ENCODE results near the gene IGSF21. TPM values are rescaled to one million over a fixed set of nuclear protein-coding genes. Genes with fewer than 3 reads are reported as not detected.

Gene IGSF21
- total RNA-seq, 1 donor from 2014 or later: 0.81 TPM

GRCh38 chr1:18386591-18386990 lies 279.0 kb downstream of the IGSF21 start:
- ATAC-seq: no peak
- no peak for DNase-seq (ENCODE audit: low spot score)

DNA sequence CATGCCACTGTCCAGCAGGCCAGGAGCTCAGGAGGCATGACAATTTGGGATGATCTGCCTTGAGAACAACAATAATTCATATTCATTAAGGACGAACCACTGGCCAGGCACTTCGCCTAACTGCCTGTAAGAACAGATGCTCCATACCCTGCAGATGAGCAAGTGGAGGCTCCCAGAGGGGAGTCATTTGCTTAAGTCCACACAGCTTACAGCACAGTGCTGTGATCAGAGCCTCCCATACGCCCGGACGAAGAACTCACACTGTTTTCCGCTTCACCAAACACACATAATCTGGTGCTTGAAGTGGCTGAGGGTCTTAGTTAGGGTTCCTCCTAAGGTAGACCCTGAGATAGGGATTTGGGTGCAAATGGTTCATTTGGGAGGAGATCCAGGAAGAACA lies 279.7 kb downstream of the IGSF21 start:
- ATAC-seq (no peak), DNase-seq (ENCODE audit: low spot score) (no peak)

- ATAC-seq (no peak), DNase-seq (ENCODE audit: low spot score) (no peak)
Measured at GRCh38 chr1:18390953-18391352, 283.4 kb downstream of the IGSF21 start.

DNA sequence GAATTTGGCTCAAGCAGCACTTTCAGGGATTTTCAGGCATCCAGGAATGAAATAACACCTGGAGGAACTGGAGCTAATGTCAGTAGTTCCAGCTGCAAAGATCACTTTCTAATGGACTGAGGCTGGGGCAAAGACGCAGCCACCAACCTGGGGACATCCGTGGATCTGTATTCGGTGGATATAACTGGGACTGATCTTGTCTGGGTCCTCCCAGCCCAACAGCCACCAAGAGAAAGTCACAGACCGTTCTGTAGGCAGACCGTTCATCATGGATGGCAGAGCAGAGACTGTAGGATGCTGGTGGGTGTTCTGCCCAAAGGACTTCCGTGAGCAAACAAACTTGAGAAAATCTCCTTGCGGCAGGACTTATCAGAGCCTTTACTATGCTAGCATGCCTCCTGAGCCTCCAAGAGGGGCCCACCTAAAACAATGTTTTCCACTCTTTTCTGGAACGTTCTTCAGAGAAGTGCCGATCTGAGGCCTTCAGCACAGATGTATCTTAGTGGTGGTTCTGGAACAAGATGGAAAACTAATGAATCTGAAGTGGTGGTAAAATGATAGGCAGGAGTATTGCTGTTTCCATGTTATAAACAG lies 287.1 kb downstream of the IGSF21 start:
- ATAC-seq (no peak), DNase-seq (ENCODE audit: low spot score) (no peak)

- no peak for ATAC-seq
- no peak for DNase-seq (ENCODE audit: low spot score)
Measured at GRCh38 chr1:18396247-18396980, 288.8 kb downstream of the IGSF21 start.

DNA sequence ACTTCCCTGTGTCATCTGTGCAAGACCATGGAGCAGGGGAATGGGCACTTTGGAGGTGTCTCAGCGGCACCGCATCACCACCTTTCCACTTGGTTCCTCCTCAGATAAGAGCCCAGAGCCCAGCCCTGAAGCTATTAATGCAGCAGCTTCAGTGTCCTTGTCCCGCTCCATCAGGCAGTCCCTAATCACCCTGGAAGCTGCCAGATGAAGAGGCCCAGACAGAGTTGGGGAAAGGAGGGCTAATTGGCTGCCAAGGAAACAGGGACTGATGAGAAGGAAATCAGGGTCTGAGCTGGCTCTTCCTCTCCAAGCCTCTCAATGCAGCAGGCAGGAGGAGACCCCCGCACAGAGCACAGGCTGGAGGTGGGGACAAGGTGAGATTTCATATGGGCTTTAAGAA lies 290.0 kb downstream of the IGSF21 start:
- DNase-seq (ENCODE audit: low spot score) (no peak), ATAC-seq (no peak)

- DNase-seq (ENCODE audit: low spot score) (no peak), ATAC-seq (no peak)
Measured at GRCh38 chr1:18398791-18399530, 291.4 kb downstream of the IGSF21 start.

GRCh38 chr1:18400347-18401102 lies 292.9 kb downstream of the IGSF21 start:
- ATAC-seq: no peak
- DNase-seq (ENCODE audit: low spot score): no peak

- no peak for ATAC-seq
- DNase-seq (ENCODE audit: low spot score): no peak
Measured at GRCh38 chr1:18401921-18402320, 294.3 kb downstream of the IGSF21 start.

- no peak for ATAC-seq
- no peak for DNase-seq (ENCODE audit: low spot score)
Measured at GRCh38 chr1:18404460-18404859, 296.9 kb downstream of the IGSF21 start.

- DNase-seq (ENCODE audit: low spot score): no peak
- ATAC-seq: no peak
Measured at GRCh38 chr1:18407166-18408045, 299.8 kb downstream of the IGSF21 start.

GRCh38 chr1:18408656-18409370 lies 301.2 kb downstream of the IGSF21 start:
- ATAC-seq: no peak
- no peak for DNase-seq (ENCODE audit: low spot score)

- DNase-seq (ENCODE audit: low spot score) (no peak), ATAC-seq (no peak)
Measured at GRCh38 chr1:18409609-18410237, 302.1 kb downstream of the IGSF21 start.

GRCh38 chr1:18410407-18410806 lies 302.8 kb downstream of the IGSF21 start:
- ATAC-seq: no peak
- no peak for DNase-seq (ENCODE audit: low spot score)

- ATAC-seq (no peak), DNase-seq (ENCODE audit: low spot score) (no peak)
Measured at GRCh38 chr1:18411321-18411720, 303.7 kb downstream of the IGSF21 start.

DNA sequence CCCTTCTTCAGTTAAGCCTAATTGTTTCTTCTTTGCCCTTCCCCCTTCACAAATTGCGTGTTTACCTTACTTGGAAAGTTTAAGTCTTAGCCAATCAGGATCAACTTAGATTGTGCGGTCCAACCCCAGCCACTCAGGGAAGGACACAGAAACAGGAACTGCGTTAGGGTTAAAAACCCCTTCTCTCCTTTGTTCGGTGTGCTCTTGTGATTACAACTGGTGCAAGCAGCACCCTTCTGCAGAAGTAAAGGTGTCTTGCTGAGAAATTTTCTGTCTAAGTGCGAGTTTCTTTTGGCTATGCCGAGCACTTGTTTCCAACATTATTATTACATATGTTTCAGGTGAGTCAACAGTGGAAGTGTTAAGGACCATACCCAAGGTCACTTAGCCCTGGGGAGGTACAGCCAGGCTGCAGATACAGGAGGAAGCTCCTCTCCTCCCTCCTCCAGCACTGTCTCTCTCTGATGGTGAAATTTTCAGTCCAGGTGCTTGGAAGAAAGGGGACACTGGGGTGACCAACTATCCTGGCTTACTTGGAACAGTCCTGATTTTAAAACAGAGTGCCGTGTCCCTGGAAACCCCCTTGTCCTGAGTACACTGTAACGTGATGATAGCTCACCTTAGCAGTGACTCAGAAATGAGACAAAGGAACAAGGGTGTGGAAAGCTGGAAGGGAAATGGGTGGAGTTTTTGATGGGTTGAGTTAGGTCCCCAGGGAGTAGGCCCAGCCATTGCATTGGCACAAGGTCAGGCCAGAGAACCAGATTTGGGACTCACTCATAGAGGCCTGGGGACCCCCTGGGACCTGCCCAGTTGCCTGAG lies 304.4 kb downstream of the IGSF21 start:
- ATAC-seq (no peak), DNase-seq (ENCODE audit: low spot score) (no peak)

DNA sequence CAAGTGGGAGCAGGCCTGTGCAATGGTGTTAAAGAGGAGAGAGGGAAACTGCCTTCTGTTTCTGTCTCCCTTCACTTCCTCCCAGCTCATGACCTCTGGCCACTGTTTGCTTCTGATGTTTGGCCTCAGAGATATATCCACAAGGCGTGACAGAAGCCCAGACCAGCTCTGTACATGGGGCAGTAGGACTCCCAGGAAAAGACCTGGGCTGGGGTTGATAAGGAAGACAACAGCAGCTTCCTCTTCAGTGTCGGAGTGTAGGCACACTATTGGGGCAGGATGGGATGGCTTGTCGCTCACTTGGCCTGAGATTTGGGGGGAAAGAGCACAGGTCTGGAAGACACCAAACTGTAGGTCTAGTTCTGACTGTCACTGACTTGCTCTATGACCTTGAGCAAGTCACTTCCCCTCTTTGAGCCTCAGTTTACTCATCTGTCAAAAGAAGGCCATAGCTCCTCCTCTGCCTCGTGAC lies 305.3 kb downstream of the IGSF21 start:
- DNase-seq (ENCODE audit: low spot score): no peak

More for the DNA sequence above, 305.3 kb downstream of the IGSF21 start:
- no peak for ATAC-seq

Measured in left lobe of liver (tissue), 2 donors.